ENCODE data around the gene ITK.
"Not testable (repeated sequence)": the region's sequence is repeated elsewhere in the genome, so short reads cannot be mapped to it uniquely, and the experiment has no call there.

Gene ITK

GRCh38 chr5:157168286-157168685, 12.4 kb upstream of the ITK start:
- no peak for DNase-seq

DNA sequence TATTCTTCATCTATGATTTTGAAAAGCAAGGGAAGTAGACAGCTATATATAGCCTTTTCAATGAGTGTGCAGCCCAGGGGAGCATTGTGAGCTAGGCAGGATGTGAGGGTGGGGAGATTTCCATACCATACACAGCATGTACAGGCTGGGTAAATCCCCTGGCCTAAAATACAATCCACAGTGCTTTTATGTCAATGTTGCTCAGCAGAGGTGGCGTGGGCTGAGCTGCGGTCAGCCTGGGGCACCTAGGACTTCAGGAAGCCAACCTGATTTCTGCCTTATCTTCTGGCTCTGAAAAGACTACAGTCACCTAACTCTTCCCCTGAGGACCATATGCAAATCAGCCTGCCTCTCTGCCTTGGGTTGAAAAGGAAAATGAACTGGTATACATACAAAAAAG, 8.2 kb upstream of the ITK start:
- DNase-seq = peak; percentile 73 to 85

GRCh38 chr5:157175071-157175612, 5.5 kb upstream of the ITK start:
- DNase-seq = no peak

- DNase-seq = no peak
Measured at GRCh38 chr5:157177953-157178352, 2.7 kb upstream of the ITK start.

- no peak for DNase-seq
Measured at GRCh38 chr5:157178966-157179365, 1.7 kb upstream of the ITK start.

DNA sequence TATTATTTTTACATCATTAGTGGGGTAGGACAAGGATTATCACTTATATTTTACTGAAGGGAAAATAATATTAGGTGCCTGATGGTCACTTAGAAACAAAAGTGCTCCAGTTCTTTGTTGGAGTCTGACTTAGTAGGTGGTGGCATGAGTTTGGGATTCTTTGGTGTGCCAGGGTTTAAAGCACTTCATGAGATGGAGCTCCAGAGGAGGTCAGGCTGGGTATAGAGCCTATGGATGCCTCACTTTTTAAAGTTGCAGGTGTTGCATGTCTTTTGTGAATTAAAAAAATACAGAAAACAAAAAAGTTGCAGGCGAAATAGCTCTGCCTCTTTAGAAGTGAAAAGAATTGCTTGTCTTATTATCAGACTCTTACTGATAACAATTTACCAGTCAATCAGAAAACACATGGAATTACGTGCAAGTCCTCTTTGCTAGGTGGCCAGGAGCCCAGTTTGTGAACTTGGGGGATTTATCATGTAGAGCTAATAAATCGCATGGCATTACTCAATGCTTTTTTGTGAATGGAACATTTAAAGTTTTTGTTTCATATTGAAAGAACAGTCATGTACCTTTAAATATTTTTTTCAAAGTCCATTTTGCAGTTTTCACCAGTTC, 1.6 kb downstream of the ITK start:
- DNase-seq = no peak

DNA sequence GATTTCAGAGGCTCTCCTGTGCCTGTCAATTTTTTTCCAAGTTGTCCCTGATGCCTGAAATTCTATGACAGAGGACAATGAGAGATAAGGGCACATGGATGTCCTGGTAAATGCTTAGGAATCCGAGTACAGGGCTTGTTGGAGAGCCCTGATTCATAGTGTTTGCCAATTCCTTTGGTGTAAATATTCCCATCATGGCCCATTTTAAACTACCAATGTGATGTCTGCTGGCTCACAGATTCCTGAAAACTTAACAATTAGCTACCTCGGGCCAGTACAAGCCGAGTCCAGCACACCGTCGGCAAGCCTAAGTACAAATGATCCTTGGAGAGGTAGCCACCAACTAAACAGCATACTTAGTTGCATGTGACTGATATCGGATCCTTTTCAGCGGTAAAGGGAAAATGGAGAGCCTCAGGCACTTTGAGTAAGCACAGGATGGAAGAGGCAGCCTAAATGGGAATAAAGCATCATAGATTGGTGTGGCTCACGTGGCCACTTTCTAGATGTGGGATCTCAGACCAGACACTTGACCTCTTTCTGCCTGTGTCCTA, 3.6 kb downstream of the ITK start:
- DNase-seq = no peak

DNA sequence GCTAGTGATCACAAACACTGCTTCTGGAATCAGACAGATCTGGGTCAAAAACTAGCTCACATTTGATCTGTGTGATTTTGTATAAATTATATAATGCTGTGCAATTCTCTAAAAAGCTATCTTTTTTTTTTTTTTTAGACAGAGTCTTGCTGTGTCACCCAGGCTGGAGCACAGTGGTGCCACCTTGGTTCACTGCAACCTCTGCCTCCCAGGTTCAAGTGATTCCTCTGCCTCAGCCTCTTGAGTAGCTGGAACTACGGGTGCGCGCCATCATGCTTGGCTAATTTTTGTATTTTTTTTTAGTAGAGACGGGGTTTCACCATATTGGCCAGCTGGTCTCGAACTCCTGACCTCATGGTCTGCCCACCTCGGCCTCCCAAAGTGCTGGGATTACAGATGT, 4.5 kb downstream of the ITK start:
- DNase-seq = not testable (repeated sequence)

- no peak for DNase-seq
Measured at GRCh38 chr5:157186309-157187045, 5.8 kb downstream of the ITK start.

DNA sequence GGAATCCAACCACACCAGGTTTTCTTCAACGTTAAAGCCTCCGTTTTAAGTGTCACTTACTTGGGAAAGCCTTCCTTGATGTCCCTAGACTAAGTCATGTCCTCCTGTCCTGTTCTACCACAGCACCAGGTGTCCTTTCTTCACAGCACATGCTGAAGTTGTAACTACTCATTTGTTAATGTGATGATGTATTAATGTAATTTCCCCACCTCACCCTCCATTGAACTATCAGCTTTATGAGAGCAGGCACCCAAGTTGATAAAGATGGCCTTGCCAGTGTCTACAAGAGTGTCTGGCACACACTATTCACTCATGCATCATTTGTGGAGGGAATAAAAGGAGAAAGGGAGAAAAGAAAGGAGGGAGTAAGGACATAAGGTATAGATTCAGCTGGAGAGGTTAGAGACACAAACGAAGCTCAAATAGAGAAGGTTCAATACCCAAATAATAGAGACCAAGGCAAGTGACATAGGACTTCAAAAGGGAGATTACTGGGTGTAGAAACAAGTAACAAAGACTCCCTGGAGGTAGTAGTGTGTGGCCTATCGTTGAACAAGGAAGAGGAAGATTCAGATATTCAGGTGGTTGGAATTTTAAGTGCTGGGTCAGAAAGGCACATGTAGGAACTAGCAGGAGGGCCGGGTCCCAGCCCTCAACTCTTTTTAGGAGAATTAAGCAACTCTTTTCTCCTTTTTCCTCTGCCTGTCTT, 6.6 kb downstream of the ITK start:
- DNase-seq = no peak

- DNase-seq = no peak
Measured at GRCh38 chr5:157188270-157188669, 7.6 kb downstream of the ITK start.

- DNase-seq = no peak
Measured at GRCh38 chr5:157189223-157189622, 8.6 kb downstream of the ITK start.

DNA sequence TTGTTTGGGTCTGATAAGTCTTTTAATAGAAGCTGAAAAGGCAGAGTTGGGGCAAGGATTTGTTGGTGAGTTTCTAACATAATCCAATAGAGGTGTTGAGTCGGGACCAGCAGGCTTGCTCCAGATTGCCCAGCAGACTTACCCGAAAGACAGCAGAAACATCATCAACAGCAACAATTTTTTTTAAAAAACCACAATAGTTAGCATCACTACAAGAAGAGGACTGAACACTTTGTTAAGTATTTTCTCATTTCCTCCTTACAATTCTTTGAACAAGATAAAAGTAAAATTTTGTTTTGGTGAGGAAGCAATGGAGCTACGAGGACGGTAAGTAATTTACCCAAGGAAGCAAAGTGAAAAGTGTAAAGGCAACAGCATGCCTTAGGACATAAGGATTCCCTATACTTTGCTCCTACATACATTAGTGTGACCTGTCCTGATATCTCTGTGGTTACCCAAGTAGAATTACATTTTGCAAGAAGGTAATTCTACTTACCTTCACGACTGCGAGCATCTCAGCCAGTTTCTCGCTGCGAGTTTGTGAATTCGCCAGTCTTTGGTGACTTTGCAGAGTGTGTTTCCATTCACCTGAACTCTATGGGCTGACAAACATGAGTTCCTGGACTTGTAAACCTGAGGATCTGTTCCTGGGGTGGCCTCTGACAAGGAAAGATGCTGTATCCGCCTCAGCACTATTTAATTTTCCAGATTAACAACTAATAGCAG, 13.2 kb downstream of the ITK start:
- DNase-seq = peak; percentile 53 to 63

DNA sequence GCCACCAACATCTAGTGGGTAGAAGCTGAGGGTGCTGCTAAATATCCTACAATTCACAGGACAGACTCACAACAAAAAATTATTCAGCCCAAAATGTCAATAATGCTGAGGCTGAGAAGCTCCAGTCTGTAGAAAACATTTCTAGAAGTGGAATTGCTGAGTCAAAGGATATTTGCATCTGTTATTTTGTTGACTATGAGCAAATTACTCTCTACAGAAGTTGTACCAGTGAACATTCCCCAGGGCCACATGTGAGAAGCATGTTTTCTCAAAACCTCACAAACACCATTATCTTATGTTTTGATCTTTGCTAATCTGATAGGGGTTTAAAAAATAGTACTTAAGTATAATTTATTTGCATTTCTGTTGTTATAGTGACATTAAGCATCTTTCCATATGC, 15.4 kb downstream of the ITK start:
- peak in 1 of 2 donors; percentile 64 for DNase-seq

GRCh38 chr5:157197086-157197485, 16.4 kb downstream of the ITK start:
- DNase-seq = peak; percentile 31 to 57

DNA sequence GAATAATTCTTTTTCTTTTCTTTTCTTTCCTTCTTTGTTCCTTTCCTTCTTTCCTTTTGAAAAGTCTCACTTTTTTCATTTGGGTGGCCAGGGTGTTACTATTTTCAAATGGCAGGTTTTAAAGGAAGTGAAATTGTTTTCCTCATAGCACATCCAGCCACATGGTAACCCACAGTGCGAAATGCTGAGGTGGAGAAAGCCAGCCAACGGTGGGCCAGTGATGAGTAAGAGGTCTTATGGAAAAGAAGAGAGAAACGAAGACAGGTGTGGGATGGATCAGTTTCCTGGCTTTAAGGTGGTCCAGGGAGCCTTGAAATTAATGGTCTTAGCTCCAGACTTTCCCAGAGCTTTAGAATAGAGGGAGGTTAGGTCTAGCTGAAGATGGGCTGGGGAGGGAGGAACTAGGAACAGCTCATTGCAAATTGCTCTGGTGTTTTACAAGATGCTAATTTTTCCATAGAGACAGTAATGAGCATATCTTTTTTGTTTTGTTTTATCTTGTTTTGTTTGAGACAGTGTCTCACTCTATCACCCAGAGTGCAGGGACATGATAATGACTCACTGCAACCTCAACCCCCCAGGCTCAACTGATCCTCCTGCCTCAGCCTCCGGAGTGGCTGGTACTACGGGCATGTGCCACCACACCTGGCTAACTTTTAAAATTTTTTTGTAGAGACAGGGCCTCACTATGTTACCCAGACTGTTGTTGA, 17.8 kb downstream of the ITK start:
- DNase-seq = peak; percentile 50 to 64

DNA sequence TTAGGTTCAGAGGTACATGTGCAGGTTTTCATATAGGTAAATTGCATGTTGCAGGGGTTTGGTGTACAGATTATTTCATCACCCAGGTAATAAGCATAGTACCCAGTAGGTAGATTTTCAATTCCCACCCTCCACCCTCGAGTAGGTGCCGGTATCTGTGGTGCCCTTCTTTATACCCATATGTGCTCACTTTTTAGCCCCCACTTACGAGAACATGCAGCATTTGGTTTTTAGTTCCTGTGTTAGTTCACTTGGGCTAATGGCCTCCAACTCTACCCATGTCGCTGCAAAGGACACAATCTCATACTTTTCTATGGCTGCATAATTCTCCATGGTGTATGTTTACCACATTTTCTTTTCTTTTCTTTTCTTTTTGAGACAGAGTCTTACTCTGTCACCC, 21.2 kb downstream of the ITK start:
- no peak for DNase-seq

DNA sequence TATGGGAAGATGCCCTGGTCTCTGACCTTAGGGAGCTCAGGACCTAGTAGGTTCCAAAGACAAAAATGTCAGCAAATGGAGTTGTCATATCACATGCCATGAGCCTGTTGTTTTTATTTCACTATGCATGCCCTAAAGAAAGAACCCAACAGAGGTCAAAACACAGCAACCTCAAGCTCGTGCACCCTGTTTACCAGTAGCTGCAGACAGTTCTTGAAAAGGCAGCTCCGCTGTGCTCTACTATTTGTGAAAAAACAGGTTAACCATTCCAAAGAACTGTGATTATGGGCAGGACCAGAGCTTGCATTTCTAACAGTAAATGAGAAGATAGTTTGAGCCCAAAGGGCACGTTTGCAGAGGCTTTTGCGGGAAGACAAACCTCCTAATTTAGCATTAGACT, 22.8 kb downstream of the ITK start:
- DNase-seq = no peak

DNA sequence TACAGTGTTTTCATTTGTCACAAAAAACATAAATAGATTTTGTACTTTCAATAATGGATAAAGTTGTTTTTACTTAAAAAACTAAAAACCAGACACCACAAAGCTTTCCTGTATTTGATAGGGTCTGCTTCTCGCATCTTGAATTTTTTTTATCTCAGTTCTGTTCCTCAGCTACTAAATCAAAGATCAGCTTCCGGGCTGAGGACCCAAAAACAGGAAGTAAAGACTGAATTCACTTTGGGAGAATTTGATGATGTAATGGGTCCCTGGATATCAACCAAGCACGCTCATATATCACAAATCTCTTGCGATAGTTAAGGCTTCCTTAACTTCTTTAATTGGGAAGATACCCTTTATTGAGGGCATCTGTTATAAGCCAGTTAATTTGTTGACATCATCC, 24.1 kb downstream of the ITK start:
- DNase-seq = peak; percentile 34 to 66

GRCh38 chr5:157205708-157206107, 25.1 kb downstream of the ITK start:
- no peak for DNase-seq

- DNase-seq = peak in 1 of 2 donors; percentile 55
Measured at GRCh38 chr5:157210652-157211051, 30.0 kb downstream of the ITK start.

DNA sequence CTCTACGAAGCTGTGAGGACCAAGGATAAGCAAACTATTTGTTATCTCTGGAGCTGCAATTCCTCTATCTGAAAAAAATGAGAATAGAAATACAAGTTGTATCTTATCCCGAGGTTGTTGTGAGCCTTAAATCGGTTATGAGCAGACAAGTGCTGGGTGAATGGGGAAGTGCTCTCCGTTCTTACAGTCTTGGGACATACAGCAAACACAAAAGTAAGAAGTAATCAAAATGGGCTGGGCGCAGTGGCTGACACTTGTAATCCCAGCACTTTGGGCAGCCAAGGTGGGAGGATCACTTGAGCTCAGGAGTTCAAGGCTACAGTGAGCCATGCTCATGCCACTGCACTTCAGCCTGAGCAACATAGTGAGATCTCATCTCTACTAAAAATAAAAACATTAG, 31.7 kb downstream of the ITK start:
- DNase-seq = no peak
